DMS153 (cell line): ENCODE measurements around the gene VAV2.
"Not testable (repeated sequence)": the region's sequence is repeated elsewhere in the genome, so short reads cannot be mapped to it uniquely, and the experiment has no call there.

ENCODE experiments used
- DNase-seq: peaks from one replicate; lab custom pipeline; 2025; lab: John Stamatoyannopoulos, UW

The VAV2 gene

DNA sequence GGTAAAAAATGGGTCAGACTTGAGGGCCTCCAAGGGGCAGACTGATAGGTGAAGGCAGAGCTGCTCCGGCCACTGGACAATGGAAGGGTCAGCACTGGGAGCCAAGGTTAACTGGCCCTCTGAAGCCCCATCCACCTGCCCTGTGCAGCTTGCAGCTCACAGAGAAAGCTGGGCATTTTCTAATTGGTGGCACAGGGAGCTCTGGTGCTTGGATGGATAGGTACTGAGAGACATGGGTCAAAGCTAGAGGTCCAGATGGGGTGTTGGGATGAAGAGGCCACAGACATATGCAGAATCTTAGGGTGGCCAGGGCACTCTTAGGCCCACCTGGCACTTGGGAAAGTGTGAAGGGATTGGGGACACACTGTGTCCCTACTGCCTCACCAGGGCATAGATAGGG lies 224.5 kb downstream of the VAV2 start:
- no peak for DNase-seq

GRCh38 chr9:133767008-133767407 lies 225.1 kb downstream of the VAV2 start:
- DNase-seq = no peak

- not testable (repeated sequence) for DNase-seq
Observed at GRCh38 chr9:133766234-133766633, 225.9 kb downstream of the VAV2 start.

- no peak for DNase-seq
Observed at GRCh38 chr9:133763272-133764183, 228.6 kb downstream of the VAV2 start.

DNA sequence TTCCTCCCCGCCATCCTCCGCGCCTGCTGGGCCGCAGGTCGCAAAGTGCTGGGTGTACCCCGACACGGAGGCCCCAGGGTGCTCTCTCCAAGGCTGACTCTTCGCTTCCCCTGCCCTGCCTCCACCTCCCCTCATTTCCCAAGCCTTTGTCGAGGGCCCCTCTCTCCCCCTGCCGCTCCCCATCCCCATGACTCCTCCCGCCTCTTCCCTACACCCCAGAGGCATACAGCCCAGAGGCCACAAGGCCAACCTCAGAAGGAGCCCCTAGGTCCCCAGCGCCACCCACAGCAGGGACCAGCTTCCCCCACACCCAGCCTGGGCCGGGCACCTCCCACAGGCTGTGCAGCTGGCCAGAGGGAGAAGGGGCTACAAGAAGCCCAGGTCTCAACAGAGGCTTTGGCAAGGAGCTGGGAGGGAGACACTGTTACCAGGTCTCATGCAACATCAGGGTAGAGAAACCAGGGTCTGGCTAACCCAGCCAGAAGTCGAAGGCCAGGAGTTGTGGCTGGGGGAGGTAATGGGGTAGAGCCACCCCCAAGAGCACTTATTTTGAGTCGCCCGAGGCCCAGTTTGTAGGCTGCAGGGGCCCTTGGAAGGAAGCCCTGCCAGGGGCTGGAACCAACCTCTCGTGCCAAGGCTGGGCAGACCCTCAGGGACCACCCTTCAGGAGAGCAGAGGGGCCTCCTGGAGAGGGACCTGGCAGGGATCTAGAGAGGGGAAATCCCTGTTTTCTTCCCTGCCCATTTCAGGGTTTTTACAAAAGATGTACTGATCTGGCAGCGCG lies 229.4 kb downstream of the VAV2 start:
- no peak for DNase-seq

- DNase-seq = no peak
Observed at GRCh38 chr9:133761641-133762248, 230.4 kb downstream of the VAV2 start.

GRCh38 chr9:133760713-133761290 lies 231.3 kb downstream of the VAV2 start:
- no peak for DNase-seq

DNA sequence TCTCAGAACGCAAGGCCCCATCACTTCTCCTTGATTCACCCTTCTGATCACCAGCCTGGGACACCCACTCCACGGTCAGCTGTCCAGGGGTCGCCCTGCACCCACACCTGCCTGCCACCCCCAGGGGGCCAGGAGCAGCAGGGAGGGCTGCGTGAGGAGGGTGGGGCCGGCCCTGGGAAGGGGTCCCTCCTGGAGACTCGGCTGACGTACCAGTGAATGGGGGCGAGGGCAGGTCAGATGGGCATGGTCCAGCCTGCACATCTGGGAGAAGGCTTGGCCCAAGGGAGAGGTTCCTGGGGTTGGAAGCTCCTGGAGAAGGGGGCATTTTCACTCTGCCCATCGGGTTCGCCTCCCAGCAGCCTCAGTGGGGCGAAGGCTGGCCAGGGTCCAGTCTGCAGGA lies 232.2 kb downstream of the VAV2 start:
- no peak for DNase-seq

DNA sequence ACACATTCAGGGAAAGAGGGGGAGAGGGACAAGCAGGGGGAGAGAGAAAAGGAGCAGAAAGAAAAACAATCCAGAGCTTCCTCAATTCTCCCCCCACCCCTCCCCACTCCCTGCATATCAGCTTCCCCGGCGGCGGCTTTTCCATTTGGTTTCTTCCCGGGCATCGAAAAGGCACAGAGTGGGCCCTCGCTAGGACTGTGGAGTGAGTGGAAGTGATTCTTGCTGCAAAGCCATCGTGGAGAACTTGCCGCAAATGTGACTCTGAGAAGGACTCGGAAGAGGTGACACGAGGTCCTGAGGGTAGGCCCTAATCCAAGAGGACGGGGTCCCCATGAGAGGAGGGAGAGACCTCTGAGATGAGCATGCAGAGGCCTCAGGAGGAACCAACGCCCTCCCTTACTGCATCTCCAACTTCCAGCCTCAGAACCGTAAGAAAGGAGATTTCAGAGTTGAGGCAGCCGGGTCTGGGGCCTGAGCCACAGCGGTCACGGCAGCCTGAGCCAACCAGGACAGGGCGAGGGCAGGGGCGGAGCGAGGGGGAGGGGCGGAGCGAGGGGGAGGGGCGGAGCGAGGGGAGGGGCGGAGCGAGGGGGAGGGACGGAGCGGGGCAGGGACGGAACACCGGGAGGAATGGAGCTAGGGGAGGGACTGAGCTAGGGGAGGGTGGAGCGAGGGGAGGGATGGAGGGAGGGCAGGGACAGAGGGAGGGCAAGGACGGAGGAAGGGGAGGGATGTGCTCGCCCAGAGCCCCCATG lies 232.8 kb downstream of the VAV2 start:
- no peak for DNase-seq

DNA sequence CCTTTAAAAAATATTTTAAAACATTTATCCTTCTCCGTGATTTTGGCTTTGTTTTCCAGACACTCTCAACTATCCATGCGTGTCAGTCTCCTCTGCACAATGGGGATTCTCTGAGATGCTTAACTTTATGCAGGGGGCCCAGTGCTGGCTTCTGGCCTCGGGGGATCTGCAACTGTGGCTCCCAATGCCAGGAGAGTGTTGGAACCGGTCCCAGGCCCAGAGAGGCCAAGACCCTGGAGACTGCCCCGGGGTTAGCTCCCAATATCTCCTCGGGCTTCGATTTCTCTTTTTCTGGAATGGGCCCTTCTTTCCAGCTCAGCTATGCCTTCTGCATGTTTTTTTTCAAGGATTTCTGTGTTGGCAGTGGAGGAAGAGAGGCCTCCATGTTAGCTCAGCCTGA lies 233.9 kb downstream of the VAV2 start:
- DNase-seq = no peak

DNA sequence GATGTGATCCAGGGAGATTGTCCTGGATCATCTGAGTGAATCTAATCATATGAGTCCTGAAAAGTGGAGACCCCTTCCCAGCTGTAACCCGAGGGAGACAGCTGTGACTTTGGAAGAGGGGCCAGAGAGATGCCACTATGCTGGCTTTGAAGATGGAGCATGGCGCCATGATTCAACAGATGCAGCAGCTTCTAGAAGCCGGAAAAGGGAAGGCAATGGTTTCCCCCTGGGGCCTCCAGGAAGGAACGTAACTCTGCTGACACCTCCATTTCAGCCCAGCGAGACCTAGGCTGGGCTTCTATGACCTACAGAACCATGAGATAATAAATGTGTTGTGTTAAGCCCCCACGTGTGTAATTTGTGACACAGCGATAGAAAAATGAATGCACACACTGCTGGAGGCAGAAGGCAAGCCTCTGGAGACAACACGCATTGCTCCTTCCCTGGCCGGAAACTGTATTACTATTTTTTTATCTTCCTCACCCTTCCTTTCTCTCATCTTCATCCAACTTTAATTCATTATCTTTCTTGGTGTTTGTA lies 237.4 kb downstream of the VAV2 start:
- no peak for DNase-seq

DNA sequence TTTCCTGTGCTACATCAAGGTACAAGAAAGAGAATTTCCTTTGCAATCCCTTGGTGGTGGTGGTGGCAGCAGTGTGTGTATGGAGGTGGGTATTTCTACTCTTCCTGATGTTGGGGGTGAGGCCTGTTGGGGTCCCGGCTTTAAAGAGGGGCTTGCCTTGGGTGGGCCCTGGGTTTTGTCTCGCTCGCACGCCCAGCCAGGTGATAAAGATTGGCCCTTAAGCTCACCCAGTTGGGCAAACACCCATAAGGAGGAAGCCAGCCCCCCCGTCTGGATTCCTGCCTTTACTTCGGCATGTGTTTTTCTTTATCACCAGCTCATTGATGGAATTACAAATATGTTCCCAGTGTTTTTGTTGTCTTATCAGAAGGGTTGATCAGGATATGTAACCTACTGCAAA lies 237.9 kb downstream of the VAV2 start:
- DNase-seq = no peak

DNA sequence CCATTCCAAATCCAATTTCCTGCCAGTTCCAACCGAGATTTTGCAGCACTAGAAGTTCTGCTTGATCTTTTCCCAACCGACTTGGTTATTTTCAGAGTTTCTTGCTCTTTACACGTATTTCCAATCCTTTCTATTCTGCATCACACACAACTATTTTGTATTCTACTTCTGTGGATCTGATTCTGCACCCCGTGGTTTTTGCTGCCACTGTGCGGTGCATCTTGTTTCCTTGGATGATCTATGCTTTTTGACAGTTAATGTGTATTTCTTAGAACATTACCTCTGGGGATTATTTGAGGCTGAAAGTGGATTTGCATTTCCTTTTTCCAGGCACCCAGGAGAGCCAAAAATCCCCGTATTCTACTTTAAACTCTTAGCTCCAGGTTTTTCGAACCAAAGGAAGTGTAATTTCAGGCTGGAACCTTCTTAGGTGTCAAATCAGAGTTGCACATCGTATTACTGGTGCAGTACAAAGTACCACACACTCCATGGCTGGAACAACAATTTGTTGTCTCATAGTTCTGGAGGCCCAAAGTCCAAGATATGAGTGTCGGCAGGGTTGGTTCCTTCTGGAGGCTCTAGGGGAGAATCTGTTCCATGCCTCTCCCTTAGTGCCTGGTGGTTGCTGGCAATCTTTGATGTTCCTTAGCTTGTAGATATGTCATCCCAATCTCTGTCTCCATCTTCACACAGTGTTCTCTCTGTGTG lies 239.2 kb downstream of the VAV2 start:
- DNase-seq = no peak

GRCh38 chr9:133750982-133751649 lies 241.0 kb downstream of the VAV2 start:
- DNase-seq = no peak

- DNase-seq = no peak
Observed at GRCh38 chr9:133747309-133747708, 244.8 kb downstream of the VAV2 start.

GRCh38 chr9:133744528-133744927 lies 247.6 kb downstream of the VAV2 start:
- not testable (repeated sequence) for DNase-seq

GRCh38 chr9:133742849-133743444 lies 249.2 kb downstream of the VAV2 start:
- DNase-seq = peak; percentile 56

GRCh38 chr9:133742251-133742650 lies 249.9 kb downstream of the VAV2 start:
- no peak for DNase-seq

DNA sequence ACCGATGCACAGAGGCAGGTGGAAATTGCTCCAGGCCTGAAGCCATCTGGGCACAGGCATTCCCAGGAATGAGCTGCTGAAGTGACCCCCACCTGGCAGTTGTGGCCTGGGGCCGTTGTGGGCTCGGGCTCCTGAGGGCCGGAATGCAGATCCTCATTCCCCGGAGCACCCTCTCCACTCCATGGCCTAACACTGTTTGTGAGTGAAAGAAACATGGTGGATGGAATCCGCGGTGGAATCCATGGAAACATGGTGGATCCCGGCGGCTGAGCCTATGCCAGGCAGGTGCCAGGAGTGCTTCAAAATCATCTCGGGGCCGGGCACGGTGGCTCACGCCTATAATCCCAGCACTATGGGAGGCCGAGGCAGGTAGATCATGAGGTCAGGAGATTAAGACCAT lies 250.4 kb downstream of the VAV2 start:
- no peak for DNase-seq

DNA sequence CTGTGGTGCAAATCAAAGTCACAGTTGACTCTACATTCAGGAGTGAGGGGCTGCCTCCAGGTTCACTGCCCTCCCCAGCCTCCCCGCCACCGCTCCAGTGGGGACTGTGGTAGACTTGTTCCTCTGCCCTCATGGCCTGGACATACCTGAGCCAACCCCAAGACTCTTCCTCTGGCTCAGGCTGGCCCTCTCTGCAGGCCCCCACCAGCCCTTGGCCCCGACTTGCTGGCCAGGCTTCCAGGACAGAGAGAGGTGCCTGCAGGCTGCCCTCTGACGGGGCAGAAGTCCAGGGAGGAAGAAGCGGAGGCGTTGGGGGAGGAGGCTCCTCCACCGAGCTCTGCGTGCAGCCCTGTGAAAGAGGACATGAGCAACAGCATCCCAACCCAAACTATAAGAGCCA lies 251.2 kb downstream of the VAV2 start:
- DNase-seq = no peak
